Brain microvascular endothelial cell (primary cell): ENCODE results near the gene ANAPC5.
"Not testable (repeated sequence)": the region's sequence is repeated elsewhere in the genome, so short reads cannot be mapped to it uniquely, and the experiment has no call there.

Experiments
- DNase-seq: peaks from one replicate; pipeline ENCODE4 v3.0.0-alpha.2; 2020
- H3K27ac ChIP-seq: fragments of 250-450 bp; sonication (Bioruptor Pico); 2 replicates; pipeline ENCODE4 v1.5.1; 2020; ENCODE audit warnings: mild to moderate bottlenecking, moderate library complexity
- H3K27me3 ChIP-seq: fragments of 250-450 bp; sonication (Bioruptor Pico); replicated peaks from 2 replicates; pipeline ENCODE4 v1.5.1; 2020; ENCODE audit warnings: mild to moderate bottlenecking
- H3K36me3 ChIP-seq: fragments of 250-450 bp; sonication (Bioruptor Pico); replicated peaks from 2 replicates; pipeline ENCODE4 v1.5.1; 2020; ENCODE audit warnings: mild to moderate bottlenecking
- H3K4me3 ChIP-seq: 2 replicates; pipeline ENCODE4 v1.5.1; 2011; ENCODE audit warnings: low read depth, mild to moderate bottlenecking, control low read depth, low read length, moderate library complexity
- in situ Hi-C: cut with HindIII; loops from 2 replicates; pipeline ENCODE4 v1.10.0; 2017; ENCODE audit warnings: low sequenced_read_pairs, low pct_ligation_motif_present
- TF ChIP-seq, protein P1 (sequence below): IDR thresholded peaks from 2 replicates; pipeline ENCODE4 v1.5.1; 2011; ENCODE audit warnings: low read depth, mild to moderate bottlenecking, moderate library complexity, low read length, control low read depth, inconsistent platforms; ENCODE audit errors: missing control alignments

Gene ANAPC5

DNA sequence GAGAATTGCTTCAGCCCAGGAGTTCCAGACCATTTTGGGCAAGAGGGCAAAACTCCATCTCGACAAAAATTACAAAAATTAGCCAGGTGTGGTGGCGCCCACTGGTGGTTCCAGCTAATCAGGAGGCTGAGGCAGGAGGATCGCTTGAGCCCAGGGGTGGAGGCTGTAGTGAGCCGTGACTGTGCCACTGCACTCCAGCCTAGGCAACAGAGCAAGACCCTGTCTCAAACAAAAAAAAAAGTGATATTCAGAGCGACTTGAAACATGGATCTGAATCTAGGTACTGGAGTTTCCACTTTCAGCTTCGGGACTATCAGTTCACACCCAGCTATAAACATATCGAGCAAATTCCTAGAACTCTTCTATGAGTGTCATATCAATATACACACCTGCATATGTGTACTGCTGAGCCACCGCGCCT is 31.4 kb upstream of the ANAPC5 start:
- DNase-seq = no peak
- Histone ChIP-seq H3K27me3 (no peaks in the 10 kb centered on the region), H3K4me3 (no peak overlapping the region), H3K27ac (no peak overlapping the region), H3K36me3 (no peaks in the 10 kb centered on the region)
- in situ Hi-C loops = no loop called here
- TF ChIP-seq, protein P1, sequence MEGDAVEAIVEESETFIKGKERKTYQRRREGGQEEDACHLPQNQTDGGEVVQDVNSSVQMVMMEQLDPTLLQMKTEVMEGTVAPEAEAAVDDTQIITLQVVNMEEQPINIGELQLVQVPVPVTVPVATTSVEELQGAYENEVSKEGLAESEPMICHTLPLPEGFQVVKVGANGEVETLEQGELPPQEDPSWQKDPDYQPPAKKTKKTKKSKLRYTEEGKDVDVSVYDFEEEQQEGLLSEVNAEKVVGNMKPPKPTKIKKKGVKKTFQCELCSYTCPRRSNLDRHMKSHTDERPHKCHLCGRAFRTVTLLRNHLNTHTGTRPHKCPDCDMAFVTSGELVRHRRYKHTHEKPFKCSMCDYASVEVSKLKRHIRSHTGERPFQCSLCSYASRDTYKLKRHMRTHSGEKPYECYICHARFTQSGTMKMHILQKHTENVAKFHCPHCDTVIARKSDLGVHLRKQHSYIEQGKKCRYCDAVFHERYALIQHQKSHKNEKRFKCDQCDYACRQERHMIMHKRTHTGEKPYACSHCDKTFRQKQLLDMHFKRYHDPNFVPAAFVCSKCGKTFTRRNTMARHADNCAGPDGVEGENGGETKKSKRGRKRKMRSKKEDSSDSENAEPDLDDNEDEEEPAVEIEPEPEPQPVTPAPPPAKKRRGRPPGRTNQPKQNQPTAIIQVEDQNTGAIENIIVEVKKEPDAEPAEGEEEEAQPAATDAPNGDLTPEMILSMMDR = no peak

DNA sequence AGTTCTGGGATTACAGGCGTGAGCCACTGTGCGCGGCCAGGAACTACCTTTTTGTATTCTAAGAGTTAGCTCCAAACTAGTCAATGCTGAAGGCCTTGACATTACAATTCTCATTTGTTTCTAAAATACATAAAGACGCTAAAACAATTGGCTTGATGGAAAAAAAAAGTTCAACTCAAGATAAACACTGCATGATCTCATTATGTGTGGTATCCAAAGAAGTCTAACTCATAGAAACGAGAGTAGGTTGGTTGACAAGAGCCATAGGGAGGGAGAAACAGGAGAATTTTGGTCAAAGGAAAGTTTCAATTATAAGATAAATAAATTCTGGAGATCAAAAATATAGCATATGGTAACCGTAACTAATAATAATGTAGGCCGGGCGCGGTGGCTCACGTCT is 27.7 kb upstream of the ANAPC5 start:
- Histone ChIP-seq H3K27ac (no peak overlapping the region), H3K36me3 (no peaks in the 10 kb centered on the region), H3K27me3 (no peaks in the 10 kb centered on the region), H3K4me3 (no peak overlapping the region)
- TF ChIP-seq, protein P1 = no peak
- in situ Hi-C loops = no loop called here
- no peak for DNase-seq

DNA sequence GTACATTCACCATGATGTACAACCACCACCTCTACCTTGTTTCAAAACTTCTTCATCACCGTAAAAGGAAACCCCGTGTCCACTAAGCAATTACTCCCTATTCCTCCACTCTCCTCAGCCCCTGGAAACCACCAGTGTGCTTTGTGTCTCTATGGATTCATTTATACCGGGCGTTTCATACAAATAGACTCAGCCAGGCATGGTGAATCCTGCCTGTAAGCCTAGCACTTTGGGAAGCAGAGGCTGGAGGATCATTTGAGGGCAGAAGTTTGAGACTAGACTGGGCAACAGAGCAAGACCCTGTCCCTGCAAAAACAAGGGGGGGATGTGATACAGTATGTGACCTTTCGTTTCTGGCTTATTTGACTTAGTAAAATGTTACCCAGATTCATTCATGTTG is 26.5 kb upstream of the ANAPC5 start:
- no peaks in the 10 kb centered on the region for H3K27me3 ChIP-seq
- no peak for DNase-seq
- no peak overlapping the region for H3K27ac ChIP-seq
- no peak overlapping the region for H3K4me3 ChIP-seq
- TF ChIP-seq, protein P1 = no peak
- H3K36me3 ChIP-seq = no peaks in the 10 kb centered on the region
- in situ Hi-C loops = no loop called here

DNA sequence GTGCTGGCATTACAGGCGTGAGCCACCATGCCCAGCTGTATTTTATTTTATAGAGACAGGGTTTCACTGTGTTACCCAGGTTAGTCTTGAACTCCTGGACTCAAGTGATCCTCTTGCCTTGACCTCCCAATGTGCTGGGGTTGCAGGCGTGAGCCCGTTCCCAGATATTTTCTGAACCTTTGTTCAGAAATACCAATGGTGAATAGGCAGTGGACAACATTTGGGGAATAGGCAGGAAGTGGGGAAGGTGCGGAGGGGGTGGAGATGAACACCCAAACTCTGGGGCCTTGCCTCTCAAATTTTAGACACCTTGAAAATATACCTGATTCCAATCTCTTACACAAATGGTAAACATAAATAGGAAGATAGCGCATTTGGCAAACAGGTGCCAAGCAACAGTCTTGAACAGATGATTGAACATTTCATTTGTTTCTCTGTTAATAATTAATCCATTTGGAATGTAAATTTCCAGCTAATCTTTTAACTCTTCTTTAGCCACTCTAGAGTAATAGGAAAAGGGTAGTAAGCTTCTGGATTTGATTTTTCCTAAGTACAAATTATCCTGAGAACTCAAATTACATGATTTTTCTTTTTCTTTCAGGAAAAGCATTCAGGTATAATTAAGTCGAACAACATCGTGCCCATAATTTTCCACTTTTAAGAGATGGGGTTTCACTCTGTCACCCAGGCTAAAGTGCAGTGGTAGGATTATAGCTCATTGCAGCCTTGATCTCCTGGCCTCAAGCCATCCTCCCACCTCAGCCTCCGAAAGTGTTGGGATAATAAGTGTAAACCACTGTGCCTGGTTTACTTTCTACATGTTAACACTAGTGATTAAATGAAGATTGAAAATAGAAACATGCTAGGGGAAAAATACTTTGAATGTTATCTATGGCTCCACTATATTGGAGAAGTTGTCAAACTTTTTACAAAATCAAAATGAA is 24.8 kb upstream of the ANAPC5 start:
- Histone ChIP-seq H3K27me3 (no peaks in the 10 kb centered on the region), H3K36me3 (no peaks in the 10 kb centered on the region), H3K27ac (no peak overlapping the region), H3K4me3 (no peak overlapping the region)
- DNase-seq = no peak
- in situ Hi-C loops = no loop called here
- TF ChIP-seq, protein P1 = no peak

DNA sequence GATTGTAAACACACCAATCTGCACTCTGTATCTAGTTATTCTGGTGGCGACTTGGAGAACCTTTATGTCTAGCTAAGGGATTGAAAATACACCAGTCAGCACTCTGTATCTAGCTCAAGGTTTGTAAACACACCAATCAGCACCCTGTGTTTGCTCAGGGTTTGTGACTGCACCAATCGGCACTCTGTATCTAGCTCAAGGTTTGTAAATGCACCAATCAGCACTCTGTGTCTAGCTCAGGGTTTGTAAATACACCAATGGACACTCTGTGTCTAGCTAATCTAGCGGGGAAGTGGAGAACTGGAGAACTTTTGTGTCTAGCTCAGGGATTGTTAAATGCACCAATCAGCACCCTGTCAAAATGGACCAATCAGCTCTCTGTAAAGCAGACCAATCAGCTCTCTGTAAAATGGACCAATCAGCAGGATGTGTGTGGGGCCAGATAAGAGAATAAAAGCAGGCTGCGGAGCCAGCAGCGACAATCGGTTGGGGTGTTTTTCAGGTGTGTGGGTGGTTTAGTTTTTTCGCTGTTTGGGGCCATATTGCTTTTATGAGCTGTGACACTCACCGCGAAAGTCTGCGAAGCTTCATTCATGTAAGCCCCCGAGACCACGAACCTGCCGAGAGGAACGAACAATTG is 22.9 kb upstream of the ANAPC5 start:
- DNase-seq, H3K27me3 ChIP-seq, H3K36me3 ChIP-seq, H3K4me3 ChIP-seq, H3K27ac ChIP-seq, in situ Hi-C loops: not testable (repeated sequence)

DNA sequence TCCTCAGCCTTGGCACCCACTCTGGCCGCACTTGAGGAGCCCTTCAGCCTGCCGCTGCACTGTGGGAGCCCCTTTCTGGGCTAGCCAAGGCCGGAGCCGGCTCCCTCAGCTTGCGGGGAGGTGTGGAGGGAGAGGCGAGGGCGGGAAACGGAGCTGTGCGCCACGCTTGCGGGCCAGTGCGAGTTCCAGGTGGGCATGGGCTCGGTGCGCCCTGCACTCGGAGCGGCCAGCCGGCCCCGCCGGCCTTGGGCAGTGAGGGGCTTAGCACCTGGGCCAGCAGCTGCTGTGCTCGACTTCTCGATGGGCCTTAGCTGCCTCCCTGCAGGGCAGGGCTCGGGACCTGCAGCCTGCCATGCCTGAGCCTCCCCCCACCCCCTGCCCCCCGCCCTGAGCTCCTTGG is 22.1 kb upstream of the ANAPC5 start:
- H3K27me3 ChIP-seq, H3K27ac ChIP-seq, H3K4me3 ChIP-seq, DNase-seq, in situ Hi-C loops, H3K36me3 ChIP-seq: not testable (repeated sequence)
